Duodenal mucosa (tissue), 2 donors: Measurements from ENCODE around the gene KANSL1L.
"Not testable (repeated sequence)": the region's sequence is repeated elsewhere in the genome, so short reads cannot be mapped to it uniquely, and the experiment has no call there.

ENCODE experiments used
- H3K27ac ChIP-seq: one replicate; pipeline ENCODE4 v1.7.0; 2013; ENCODE audit warnings: low read depth, low read length
- H3K27me3 ChIP-seq, 2 donors: one replicate each; pipeline ENCODE4 v1.7.0; 2013; ENCODE audit warnings: low read length in 2 of 2, control low read depth in 1 of 2; ENCODE audit not compliant: insufficient read depth in 2 of 2, control insufficient read depth in 1 of 2
- H3K36me3 ChIP-seq, 2 donors: one replicate each; pipeline ENCODE4 v1.7.0; 2013; ENCODE audit warnings: low read length in 2 of 2, control low read depth in 1 of 2; ENCODE audit not compliant: insufficient read depth in 2 of 2, control insufficient read depth in 1 of 2
- H3K4me1 ChIP-seq, 2 donors: one replicate each; pipeline ENCODE4 v1.7.0; 2013; ENCODE audit warnings: low read length in 2 of 2, control low read depth in 1 of 2; ENCODE audit not compliant: insufficient read depth in 2 of 2, control insufficient read depth in 1 of 2
- H3K4me3 ChIP-seq, 2 donors: one replicate each; pipeline ENCODE4 v1.7.0; 2013; ENCODE audit warnings: low read length in 2 of 2, low read depth in 1 of 2
- H3K9ac ChIP-seq, 2 donors: one replicate each; pipeline ENCODE4 v1.7.0; 2013; ENCODE audit warnings: low read length in 2 of 2, low read depth in 1 of 2
- H3K9me3 ChIP-seq, 2 donors: one replicate each; pipeline ENCODE4 v1.7.0; 2013; ENCODE audit warnings: low read length in 2 of 2, control low read depth in 1 of 2; ENCODE audit not compliant: control insufficient read depth in 1 of 2

KANSL1L gene

DNA sequence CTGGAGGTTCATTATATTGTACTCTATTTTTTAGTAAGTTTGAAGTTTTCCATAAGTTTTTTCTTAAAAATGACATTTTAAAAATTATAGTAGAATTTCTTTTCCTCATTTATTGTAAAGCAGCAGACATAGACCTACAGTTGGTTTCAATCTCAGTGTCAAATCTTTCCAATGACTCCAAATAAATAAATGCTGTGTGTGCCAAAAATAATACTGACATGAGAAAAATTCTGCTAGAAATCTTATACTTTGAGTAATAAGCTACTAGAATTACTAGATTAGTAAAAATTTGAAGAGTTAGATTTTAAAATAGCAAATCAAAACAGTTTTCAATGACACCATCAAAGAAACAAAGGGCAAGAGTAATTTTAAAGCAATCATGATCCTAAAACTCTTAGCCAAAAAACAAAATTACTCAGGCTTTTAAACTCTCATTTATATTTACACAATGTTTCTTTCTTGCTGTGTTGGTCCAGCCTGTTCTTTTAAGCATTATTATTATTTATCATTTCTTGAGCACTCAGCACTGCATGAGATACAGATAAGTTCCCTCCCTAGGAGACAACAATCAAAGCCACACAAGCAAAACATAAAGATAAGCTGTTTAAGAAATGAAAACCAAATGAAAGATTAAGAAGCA is 8.3 kb upstream of the KANSL1L start:
- H3K9ac ChIP-seq = no peak overlapping the region
- no peaks in the 10 kb centered on the region for H3K27me3 ChIP-seq
- peaks cover 0 to 3% of the 10 kb centered on the region in 2 donors for H3K4me1 ChIP-seq
- H3K4me3 ChIP-seq = no peak overlapping the region
- no peaks in the 10 kb centered on the region for H3K36me3 ChIP-seq
- no peak overlapping the region for H3K27ac ChIP-seq
- H3K9me3 ChIP-seq = no peaks in the 10 kb centered on the region

DNA sequence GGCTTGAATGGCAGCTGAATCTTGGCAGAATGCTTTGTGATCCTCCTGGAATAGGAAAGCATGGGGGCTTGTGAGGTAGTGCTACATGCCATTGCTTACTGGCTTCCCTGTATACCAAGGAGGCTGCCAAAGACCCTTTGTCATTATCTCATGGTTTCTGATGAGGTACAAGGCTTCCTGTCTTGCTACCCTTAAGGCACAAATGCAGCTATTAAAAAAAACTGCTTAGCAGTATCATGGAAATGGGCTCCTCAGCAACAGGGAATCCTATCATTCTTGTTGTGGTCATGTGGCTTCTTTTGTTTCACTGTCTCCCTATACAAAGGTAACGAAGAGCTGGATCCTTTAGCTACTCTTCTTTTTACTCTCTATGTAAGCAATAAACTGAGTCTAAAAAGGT is 6.6 kb upstream of the KANSL1L start:
- no peaks in the 10 kb centered on the region for H3K36me3 ChIP-seq
- H3K4me1 ChIP-seq = peaks cover 0 to 3% of the 10 kb centered on the region in 2 donors
- H3K4me3 ChIP-seq = no peak overlapping the region
- no peaks in the 10 kb centered on the region for H3K9me3 ChIP-seq
- H3K9ac ChIP-seq = no peak overlapping the region
- H3K27me3 ChIP-seq = no peaks in the 10 kb centered on the region
- H3K27ac ChIP-seq = no peak overlapping the region

DNA sequence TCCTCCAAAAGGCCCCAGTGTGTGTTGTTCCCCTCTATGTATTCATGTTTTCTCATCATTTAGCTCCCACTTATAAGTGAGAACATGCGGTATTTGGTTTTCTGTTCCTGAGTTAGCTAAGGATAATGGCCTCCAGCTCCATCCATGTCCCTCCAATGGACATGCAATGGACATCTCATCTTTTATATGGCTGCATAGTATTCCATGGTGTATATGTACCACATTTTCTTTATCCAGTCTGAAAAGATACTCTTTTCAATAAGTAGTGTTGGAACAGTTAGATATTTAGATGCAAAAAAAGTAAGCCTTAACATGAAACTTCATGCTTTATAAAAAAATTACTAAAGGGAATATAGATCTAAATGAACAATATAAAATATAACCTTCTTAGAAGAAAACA is 5.9 kb upstream of the KANSL1L start:
- H3K27me3 ChIP-seq, H3K36me3 ChIP-seq, H3K27ac ChIP-seq, H3K4me1 ChIP-seq, H3K9me3 ChIP-seq, H3K4me3 ChIP-seq, H3K9ac ChIP-seq: not testable (repeated sequence)

DNA sequence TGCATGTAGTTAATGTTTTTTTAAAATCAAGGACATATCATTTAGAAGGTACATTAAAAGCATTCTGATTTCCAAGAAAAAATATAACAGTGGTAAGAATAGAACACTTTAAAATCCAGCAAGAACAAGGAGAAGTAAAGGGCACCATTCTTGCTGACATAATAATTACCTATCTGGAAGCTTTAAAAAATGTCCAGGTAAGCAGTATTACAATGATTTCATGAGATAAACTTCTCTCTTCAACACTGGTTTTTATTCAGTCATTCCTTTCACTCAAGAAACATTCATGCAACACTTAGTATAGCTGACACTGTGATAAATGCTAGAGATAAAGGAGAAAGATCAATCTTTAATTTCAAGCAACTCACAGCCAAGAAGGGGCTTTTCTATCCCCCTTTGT is 2.9 kb upstream of the KANSL1L start:
- Histone ChIP-seq H3K4me1 (peaks cover 2 to 8% of the 10 kb centered on the region in 2 donors), H3K27ac (no peak overlapping the region), H3K9ac (no peak overlapping the region), H3K27me3 (no peaks in the 10 kb centered on the region), H3K36me3 (no peaks in the 10 kb centered on the region), H3K9me3 (no peaks in the 10 kb centered on the region), H3K4me3 (no peak overlapping the region)

DNA sequence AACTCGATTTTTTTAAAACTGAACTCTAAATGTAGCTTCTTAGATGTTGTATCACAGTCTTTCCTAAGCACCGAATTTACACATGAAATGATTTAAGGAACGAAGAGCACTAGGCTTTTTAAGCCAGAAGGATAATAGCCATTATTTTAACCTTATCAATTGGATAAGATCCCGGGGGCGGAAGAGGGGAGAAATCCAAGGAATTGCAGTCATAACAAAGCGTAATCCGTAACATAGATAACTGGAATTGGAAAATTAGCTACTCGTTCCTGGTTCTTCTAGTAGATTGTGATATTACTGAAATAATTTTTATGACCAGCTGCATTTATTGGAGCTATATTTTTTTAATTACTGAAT is 988 bp upstream of the KANSL1L start:
- Histone ChIP-seq H3K27me3 (no peaks in the 10 kb centered on the region), H3K4me3 (peak overlapping the region; percentile 74 to 90)

DNA sequence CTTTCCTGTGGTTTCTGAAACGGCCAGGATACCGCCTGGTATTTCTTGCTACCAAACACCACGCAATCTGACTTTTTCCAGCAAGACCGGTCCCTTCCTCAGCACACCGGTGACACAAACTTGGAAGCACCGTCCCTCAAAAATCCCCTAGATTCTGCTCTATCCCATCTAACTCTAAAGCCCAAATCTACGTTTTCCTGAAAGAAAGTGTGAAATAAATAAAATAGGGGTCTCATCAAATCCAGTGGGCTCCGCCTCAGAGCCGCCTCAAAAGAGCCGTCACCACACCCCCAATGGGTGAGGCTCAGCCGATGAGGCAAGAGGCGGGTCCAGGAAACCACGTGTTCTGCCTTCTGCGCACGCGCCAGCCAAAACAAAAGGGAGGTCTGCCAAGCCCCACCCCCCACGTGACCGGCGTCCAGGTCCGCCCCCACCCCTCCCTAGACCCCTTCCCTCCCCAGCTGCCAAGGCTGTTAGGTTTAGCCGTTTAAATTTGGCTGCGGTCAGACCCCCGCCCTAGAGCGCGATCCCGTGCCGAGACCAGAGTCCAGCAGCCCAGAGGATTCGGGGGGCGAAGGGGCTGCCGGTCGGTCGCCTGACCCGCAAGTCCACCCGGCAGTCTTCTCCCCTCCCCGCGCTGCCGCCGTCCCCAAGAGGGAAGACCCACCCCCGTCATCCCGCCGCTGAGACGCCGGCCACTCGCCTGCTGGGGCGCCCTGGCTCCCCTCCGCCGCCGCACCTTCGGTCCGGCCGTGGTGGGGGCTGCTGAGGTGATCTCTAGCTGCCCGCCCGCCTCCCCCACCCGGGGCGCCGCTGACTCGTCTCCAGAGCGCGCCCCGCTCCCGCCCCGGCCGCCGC is 534 bp downstream of the KANSL1L start:
- H3K36me3 ChIP-seq = no peaks in the 10 kb centered on the region
- H3K4me1 ChIP-seq = peaks cover 2 to 22% of the 10 kb centered on the region in 2 donors
- peak overlapping the region; percentile 100 for H3K27ac ChIP-seq
- peak overlapping the region; percentile 94 to 98 for H3K9ac ChIP-seq
- H3K27me3 ChIP-seq = no peaks in the 10 kb centered on the region
- H3K9me3 ChIP-seq = no peaks in the 10 kb centered on the region
- peak overlapping the region; percentile 88 to 92 for H3K4me3 ChIP-seq

More for the DNA sequence above, 988 bp upstream of the KANSL1L start:
- Histone ChIP-seq H3K27ac (no peak overlapping the region), H3K4me1 (peaks cover 2 to 22% of the 10 kb centered on the region in 2 donors), H3K9ac (peak overlapping the region; percentile 76 to 86), H3K36me3 (no peaks in the 10 kb centered on the region), H3K9me3 (no peaks in the 10 kb centered on the region)

DNA sequence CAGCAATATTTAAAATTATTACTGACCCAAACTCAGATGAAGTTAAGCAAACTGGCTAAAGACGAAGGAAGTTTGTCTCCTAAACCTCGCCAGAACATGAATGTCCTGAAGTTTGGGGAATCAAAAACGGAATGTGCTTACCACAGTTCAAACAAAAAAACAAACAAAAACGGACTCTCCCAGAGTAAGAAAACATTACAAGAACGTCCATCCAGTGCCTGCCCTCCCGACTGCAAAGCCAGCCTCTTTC is 1.1 kb downstream of the KANSL1L start:
- Histone ChIP-seq H3K4me3 (peak overlapping the region; percentile 88 to 92), H3K9ac (peak overlapping the region; percentile 94 to 98), H3K4me1 (peaks cover 2 to 22% of the 10 kb centered on the region in 2 donors), H3K27ac (peak overlapping the region; percentile 100), H3K27me3 (no peaks in the 10 kb centered on the region), H3K9me3 (no peaks in the 10 kb centered on the region), H3K36me3 (no peaks in the 10 kb centered on the region)

DNA sequence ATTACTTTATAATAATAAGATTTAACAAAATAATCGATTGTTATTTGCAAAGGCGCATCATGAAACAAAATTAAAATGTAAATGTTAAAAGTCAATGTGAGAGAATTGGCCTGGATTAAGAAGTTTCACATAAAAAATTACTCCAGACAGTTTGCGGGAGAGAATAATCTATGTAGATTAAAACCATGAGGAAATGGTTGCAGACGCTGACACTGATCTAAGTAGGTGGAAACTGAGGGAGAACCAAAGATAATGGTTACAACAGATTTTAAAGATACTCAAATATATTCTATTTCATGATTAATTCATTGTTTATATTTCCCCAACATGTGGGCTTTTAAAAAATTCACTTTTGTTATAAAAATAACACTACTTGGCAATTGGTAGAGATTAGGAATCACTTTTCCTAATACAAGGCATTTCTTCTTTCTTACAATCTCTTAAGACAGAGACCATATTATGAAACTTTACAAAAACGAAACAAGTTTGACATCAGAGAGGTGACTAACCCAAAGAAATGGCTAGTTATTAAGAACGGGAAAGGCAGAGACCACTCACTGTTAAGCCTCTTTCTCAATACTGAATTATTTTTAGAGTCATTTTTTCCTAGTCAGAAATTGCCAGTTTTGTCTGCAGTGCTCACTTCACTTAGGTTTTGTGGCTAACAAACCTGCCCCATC is 1.6 kb downstream of the KANSL1L start:
- Histone ChIP-seq H3K9me3 (no peaks in the 10 kb centered on the region), H3K27ac (peak overlapping the region; percentile 100), H3K9ac (peak overlapping the region; percentile 94 to 98), H3K36me3 (no peaks in the 10 kb centered on the region), H3K4me3 (peak overlapping the region; percentile 88 to 92), H3K27me3 (no peaks in the 10 kb centered on the region), H3K4me1 (peaks cover 2 to 22% of the 10 kb centered on the region in 2 donors)

DNA sequence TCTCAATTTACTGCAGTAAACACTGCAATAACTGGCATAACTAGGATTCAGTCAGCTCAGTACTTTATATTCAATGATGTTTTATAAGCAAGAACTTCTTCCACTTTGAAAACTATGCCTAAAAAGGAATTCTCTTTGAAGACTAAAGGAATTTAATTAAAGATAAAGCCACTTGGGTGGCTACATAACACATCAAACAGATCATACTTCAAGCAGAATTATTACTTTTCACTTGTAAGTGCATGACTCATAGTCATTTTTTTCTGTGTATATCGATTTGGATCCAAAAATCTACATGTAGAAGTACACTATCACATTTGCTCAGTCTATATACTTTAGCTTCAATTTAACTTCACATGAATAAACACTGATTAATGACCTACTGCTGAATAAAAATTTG is 4.0 kb downstream of the KANSL1L start:
- H3K4me1 ChIP-seq = peaks cover 5 to 26% of the 10 kb centered on the region in 2 donors
- H3K9ac ChIP-seq = no peak overlapping the region
- no peaks in the 10 kb centered on the region for H3K9me3 ChIP-seq
- no peaks in the 10 kb centered on the region for H3K27me3 ChIP-seq
- no peak overlapping the region for H3K4me3 ChIP-seq
- no peak overlapping the region for H3K27ac ChIP-seq
- no peaks in the 10 kb centered on the region for H3K36me3 ChIP-seq

DNA sequence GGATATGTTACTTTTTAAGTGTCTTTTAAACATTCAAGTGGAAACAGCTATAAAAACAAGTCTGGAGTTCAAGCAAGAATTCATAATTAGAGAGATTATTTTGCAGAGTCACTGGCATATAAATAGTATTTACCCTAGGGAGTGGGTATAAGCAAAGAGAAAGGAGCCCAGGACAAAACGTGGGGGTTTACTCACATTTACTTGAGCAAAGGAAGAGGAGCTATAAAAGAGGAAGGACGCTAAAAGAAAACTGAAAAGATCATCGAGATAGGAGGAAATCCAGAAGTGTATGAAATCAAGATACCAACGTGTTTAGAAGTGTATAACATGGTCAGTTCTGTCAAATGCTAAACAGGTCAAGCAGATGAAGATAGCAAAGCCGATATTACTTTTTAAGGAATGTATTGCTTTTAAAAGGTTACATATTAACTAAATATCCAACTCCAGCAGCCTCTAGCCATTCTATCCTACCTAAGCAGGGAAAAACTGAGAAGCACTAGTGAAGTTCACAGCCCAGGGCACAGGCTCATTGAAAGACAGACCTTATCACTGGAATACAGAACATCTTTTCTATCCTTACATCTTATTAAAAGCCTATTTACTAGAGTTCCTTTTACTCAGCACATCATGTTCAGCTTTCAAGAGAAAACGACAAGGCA is 8.6 kb downstream of the KANSL1L start:
- peaks cover 3 to 7% of the 10 kb centered on the region in 2 donors for H3K4me1 ChIP-seq
- no peak overlapping the region for H3K4me3 ChIP-seq
- H3K9me3 ChIP-seq = no peaks in the 10 kb centered on the region
- H3K36me3 ChIP-seq = no peaks in the 10 kb centered on the region
- H3K27ac ChIP-seq = no peak overlapping the region
- H3K9ac ChIP-seq = no peak overlapping the region
- no peaks in the 10 kb centered on the region for H3K27me3 ChIP-seq
